GM23338 (cell line): Measurements from ENCODE around the gene HPS6. TPM values are rescaled to one million over a fixed set of nuclear protein-coding genes. Genes with fewer than 3 reads are reported as not detected.

Source experiments
- ATAC-seq: fragments of 200-7000 bp; cut with Tn5 transposase; 3 replicates; pipeline ENCODE4 v1.9.1; 2020
- DNase-seq: peaks from one replicate; pipeline ENCODE4 v3.0.0-alpha.2; 2015; ENCODE audit warnings: low spot score
- H2AFZ ChIP-seq: fragments of 200-600 bp; sonication (generic); 2 replicates; pipeline ENCODE4 v1.8.0; 2016; ENCODE audit warnings: antibody characterized with exemption, mild to moderate bottlenecking, moderate library complexity
- H3F3A ChIP-seq: fragments of 200-600 bp; sonication (generic); replicated peaks from 2 replicates; pipeline ENCODE4 v1.8.0; 2017; ENCODE audit warnings: antibody characterized with exemption, mixed run types, low read depth
- H3K27ac ChIP-seq: fragments of 200-600 bp; sonication (generic); 2 replicates; pipeline ENCODE4 v1.6.1; 2016; ENCODE audit warnings: low read depth
- H3K27me3 ChIP-seq: fragments of 200-600 bp; sonication (generic); 2 replicates; pipeline ENCODE4 v1.8.0; 2016; ENCODE audit warnings: mild to moderate bottlenecking, mixed run types, moderate library complexity; ENCODE audit not compliant: insufficient read depth
- H3K36me3 ChIP-seq: fragments of 200-600 bp; sonication (generic); 2 replicates; pipeline ENCODE4 v1.8.0; 2016; ENCODE audit warnings: mild to moderate bottlenecking; ENCODE audit not compliant: insufficient read depth
- H3K4me1 ChIP-seq: fragments of 200-600 bp; sonication (generic); 2 replicates; pipeline ENCODE4 v1.8.0; 2016; ENCODE audit warnings: mild to moderate bottlenecking, moderate library complexity; ENCODE audit not compliant: insufficient read depth
- H3K4me2 ChIP-seq: fragments of 200-600 bp; sonication (generic); 2 replicates; pipeline ENCODE4 v1.7.1; 2017; ENCODE audit warnings: mixed run types
- H3K4me3 ChIP-seq: fragments of 200-600 bp; sonication (generic); 2 replicates; pipeline ENCODE4 v1.6.1; 2016; ENCODE audit warnings: mixed run types
- H3K79me2 ChIP-seq: fragments of 200-600 bp; sonication (generic); replicated peaks from 2 replicates; pipeline ENCODE4 v1.8.0; 2017; ENCODE audit warnings: mild to moderate bottlenecking; ENCODE audit not compliant: insufficient read depth
- H3K9me2 ChIP-seq: fragments of 200-600 bp; sonication (generic); 2 replicates; pipeline ENCODE4 v1.8.0; 2017; ENCODE audit not compliant: insufficient read depth
- H4K20me1 ChIP-seq: fragments of 200-600 bp; sonication (generic); replicated peaks from 2 replicates; pipeline ENCODE4 v1.8.0; 2017; ENCODE audit warnings: mild to moderate bottlenecking; ENCODE audit not compliant: insufficient read depth
- H3K27ac Mint-ChIP-seq: 2 replicates; pipeline ENCODE4 v1.8.0; 2020; ENCODE audit warnings: inconsistent platforms, mild to moderate bottlenecking, moderate library complexity, mixed read lengths
- H3K27me3 Mint-ChIP-seq: 3 replicates; pipeline ENCODE4 v1.8.0; 2022; ENCODE audit warnings: low read depth, mild to moderate bottlenecking, moderate library complexity, mixed read lengths, inconsistent platforms; ENCODE audit not compliant: insufficient read depth, poor library complexity
- H3K36me3 Mint-ChIP-seq: 3 replicates; pipeline ENCODE4 v1.8.0; 2021; ENCODE audit warnings: low read depth, mild to moderate bottlenecking, inconsistent platforms, moderate library complexity, mixed read lengths
- H3K4me1 Mint-ChIP-seq: 3 replicates; pipeline ENCODE4 v1.8.0; 2020; ENCODE audit warnings: mild to moderate bottlenecking, inconsistent platforms, mixed read lengths
- H3K4me3 Mint-ChIP-seq: 3 replicates; pipeline ENCODE4 v1.8.0; 2021; ENCODE audit warnings: moderate library complexity, mild to moderate bottlenecking, inconsistent platforms, mixed read lengths
- H3K9me3 Mint-ChIP-seq: 3 replicates; pipeline ENCODE4 v1.8.0; 2020; ENCODE audit warnings: moderate library complexity, mild to moderate bottlenecking, inconsistent platforms, mixed read lengths
- CREB1 ChIP-seq: fragments of 250-450 bp; sonication (Bioruptor Pico); IDR thresholded peaks from 2 replicates; pipeline ENCODE4 v1.5.0; 2020; ENCODE audit warnings: low read depth, mild to moderate bottlenecking, moderate library complexity
- ETS1 ChIP-seq: IDR thresholded peaks from 2 replicates; pipeline ENCODE4 v1.6.1; 2016; ENCODE audit warnings: antibody characterized with exemption
- EZH2 ChIP-seq: fragments of 200-600 bp; sonication (generic); IDR thresholded peaks from one replicate; pipeline ENCODE4 v1.8.0; 2017; ENCODE audit warnings: antibody characterized with exemption, mild to moderate bottlenecking, low read depth; ENCODE audit not compliant: unreplicated experiment
- EZH2phosphoT487 ChIP-seq: fragments of 200-600 bp; sonication (generic); IDR thresholded peaks from one replicate; pipeline ENCODE4 v1.8.1; 2018; ENCODE audit warnings: antibody characterized with exemption; ENCODE audit not compliant: unreplicated experiment
- JUNB ChIP-seq: IDR thresholded peaks from one replicate; pipeline ENCODE4 v1.6.1; 2016; ENCODE audit warnings: antibody characterized with exemption; ENCODE audit not compliant: unreplicated experiment
- NANOG ChIP-seq: IDR thresholded peaks from 2 replicates; pipeline ENCODE4 v1.6.1; 2016; ENCODE audit warnings: antibody characterized with exemption, borderline replicate concordance
- POLR2AphosphoS5 ChIP-seq: IDR thresholded peaks from 2 replicates; pipeline ENCODE4 v1.6.1; 2016; ENCODE audit warnings: antibody characterized with exemption, low read depth
- REST ChIP-seq: IDR thresholded peaks from one replicate; pipeline ENCODE4 v1.6.1; 2018; ENCODE audit warnings: antibody characterized with exemption; ENCODE audit not compliant: unreplicated experiment
- STAT1 ChIP-seq: IDR thresholded peaks from one replicate; pipeline ENCODE4 v1.6.1; 2016; ENCODE audit warnings: antibody characterized with exemption; ENCODE audit not compliant: unreplicated experiment
- ZNF114 ChIP-seq: fragments of 250-450 bp; sonication (Bioruptor Pico); IDR thresholded peaks from 2 replicates; pipeline ENCODE4 v1.5.0; 2020; ENCODE audit warnings: mild to moderate bottlenecking, moderate library complexity
- ZNF331 ChIP-seq: fragments of 250-450 bp; sonication (Bioruptor Pico); IDR thresholded peaks from 2 replicates; pipeline ENCODE4 v1.5.0; 2020; ENCODE audit warnings: low read depth, mild to moderate bottlenecking, moderate library complexity
- polyA plus RNA-seq: library from polyadenylated mRNA; unstranded; fragments of >200 nt; fragmentation: Nextera tagmentation; extraction: Ambion mirVana; gene quantifications from 2 replicates; pipeline ENCODE4 v1.2.1, GENCODE V29; 2016
- total RNA-seq: library from RNA; depleted of rRNA; stranded (reverse); fragments of >200 nt; shearing (Covaris generic); gene quantifications from 2 replicates; pipeline ENCODE4 v1.2.3, GENCODE V29; 2014
- TF ChIP-seq, protein P1 (sequence below), 2 experiments: fragments of 200-600 bp in 1 of 2; sonication (generic) in 1 of 2; conservative IDR thresholded peaks; 2 replicates each; pipeline versions ENCODE4 v1.5.1 to v1.6.1; 2016 to 2017; ENCODE audit warnings: antibody characterized with exemption in 2 of 2, low read depth in 2 of 2, mild to moderate bottlenecking in 2 of 2, moderate library complexity in 1 of 2

HPS6 gene
- total and polyA plus RNA-seq, 2 experiments from 2014 or later: 4.2 to 28.7 TPM

DNA sequence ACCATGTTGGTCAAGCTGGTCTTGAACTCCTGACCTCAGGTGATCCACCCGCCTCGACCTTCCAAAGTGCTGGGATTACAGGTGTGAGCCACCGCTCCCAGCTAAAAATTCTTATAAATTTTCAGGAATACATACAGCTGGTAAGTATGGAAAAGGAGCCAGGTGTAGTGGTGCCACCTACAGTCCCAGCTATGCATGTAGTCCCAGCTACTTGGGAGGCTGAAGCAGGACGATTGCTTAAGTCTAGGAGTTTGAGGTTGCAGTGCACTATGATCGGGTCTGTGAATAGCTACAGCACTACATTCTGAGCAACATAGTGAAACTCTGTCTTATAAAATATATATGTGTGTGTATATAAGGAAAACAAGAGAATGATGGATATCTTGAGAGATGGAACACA is 36.0 kb downstream of the HPS6 start:
- H3K27ac ChIP-seq: no peak overlapping the region
- H3K4me3 ChIP-seq: no peak overlapping the region
- H3F3A ChIP-seq: peaks cover 4% of the 10 kb centered on the region; the same call in 1 of the 2 replicates
- H3K27me3 ChIP-seq: no peaks in the 10 kb centered on the region
- H3K79me2 ChIP-seq: no peaks in the 10 kb centered on the region
- no peak for TF ChIP-seq CREB1 (CRISPR knock-in tag)
- TF ChIP-seq, protein P1, sequence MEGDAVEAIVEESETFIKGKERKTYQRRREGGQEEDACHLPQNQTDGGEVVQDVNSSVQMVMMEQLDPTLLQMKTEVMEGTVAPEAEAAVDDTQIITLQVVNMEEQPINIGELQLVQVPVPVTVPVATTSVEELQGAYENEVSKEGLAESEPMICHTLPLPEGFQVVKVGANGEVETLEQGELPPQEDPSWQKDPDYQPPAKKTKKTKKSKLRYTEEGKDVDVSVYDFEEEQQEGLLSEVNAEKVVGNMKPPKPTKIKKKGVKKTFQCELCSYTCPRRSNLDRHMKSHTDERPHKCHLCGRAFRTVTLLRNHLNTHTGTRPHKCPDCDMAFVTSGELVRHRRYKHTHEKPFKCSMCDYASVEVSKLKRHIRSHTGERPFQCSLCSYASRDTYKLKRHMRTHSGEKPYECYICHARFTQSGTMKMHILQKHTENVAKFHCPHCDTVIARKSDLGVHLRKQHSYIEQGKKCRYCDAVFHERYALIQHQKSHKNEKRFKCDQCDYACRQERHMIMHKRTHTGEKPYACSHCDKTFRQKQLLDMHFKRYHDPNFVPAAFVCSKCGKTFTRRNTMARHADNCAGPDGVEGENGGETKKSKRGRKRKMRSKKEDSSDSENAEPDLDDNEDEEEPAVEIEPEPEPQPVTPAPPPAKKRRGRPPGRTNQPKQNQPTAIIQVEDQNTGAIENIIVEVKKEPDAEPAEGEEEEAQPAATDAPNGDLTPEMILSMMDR (conservative IDR thresholded peaks at IDR 0.05; ENCODE audit: low read depth in 2 of 2): peak; percentile 32 to 41; a peak in 3 of 4 replicates
- no peaks in the 10 kb centered on the region for H3K4me1 ChIP-seq
- Mint-ChIP-seq H3K36me3 (peaks cover 38% of the 10 kb centered on the region), H3K4me1 (no peaks in the 10 kb centered on the region), H3K4me3 (no peak overlapping the region), H3K27me3 (peaks cover 2% of the 10 kb centered on the region), H3K9me3 (no peaks in the 10 kb centered on the region), H3K27ac (no peak overlapping the region)
- 0 out of 2 replicates have a peak, but pooled peaks cover 2% of the 10 kb centered on the region for H4K20me1 ChIP-seq
- DNase-seq (peak; percentile 36), ATAC-seq (peak; percentile 70)
- H3K4me2 ChIP-seq: no peak overlapping the region
- H3K36me3 ChIP-seq: peaks cover 12% of the 10 kb centered on the region; the same call in 1 of the 2 replicates
- no peak overlapping the region for H2AFZ ChIP-seq
- no peaks in the 10 kb centered on the region for H3K9me2 ChIP-seq

GRCh38 chr10:102102421-102102820 is 37.3 kb downstream of the HPS6 start:
- Histone ChIP-seq H4K20me1 (0 out of 2 replicates have a peak, but pooled peaks cover 2% of the 10 kb centered on the region), H3K79me2 (no peaks in the 10 kb centered on the region), H3K36me3 (peaks cover 12% of the 10 kb centered on the region; the same call in 1 of the 2 replicates), H3K4me2 (no peak overlapping the region), H2AFZ (no peak overlapping the region), H3F3A (peaks cover 4% of the 10 kb centered on the region; the same call in 1 of the 2 replicates), H3K4me3 (no peak overlapping the region), H3K9me2 (no peaks in the 10 kb centered on the region), H3K4me1 (no peaks in the 10 kb centered on the region), H3K27ac (no peak overlapping the region), H3K27me3 (no peaks in the 10 kb centered on the region)
- Mint-ChIP-seq H3K4me3 (no peak overlapping the region), H3K9me3 (no peaks in the 10 kb centered on the region), H3K27ac (no peak overlapping the region), H3K27me3 (peaks cover 2% of the 10 kb centered on the region), H3K36me3 (peaks cover 40% of the 10 kb centered on the region), H3K4me1 (peaks cover 2% of the 10 kb centered on the region; the same call in 1 of the 3 replicates)
- ATAC-seq (no peak), DNase-seq (no peak)
- TF ChIP-seq NANOG: no peak
- no peak for TF ChIP-seq STAT1
- no peak for TF ChIP-seq CREB1 (CRISPR knock-in tag)
- no peak for TF ChIP-seq POLR2AphosphoS5
- no peak for TF ChIP-seq ETS1
- TF ChIP-seq, protein P1 (conservative IDR thresholded peaks at IDR 0.05; ENCODE audit: low read depth in 2 of 2): no peak
- TF ChIP-seq ZNF331 (CRISPR knock-in tag): no peak
- no peak for TF ChIP-seq EZH2
- TF ChIP-seq REST: no peak
- no peak for TF ChIP-seq ZNF114 (CRISPR knock-in tag)
- no peak for TF ChIP-seq EZH2phosphoT487
- TF ChIP-seq JUNB: no peak
